Endodermal cell (in vitro differentiated cells): ENCODE data around the gene NAB1. TPM values are rescaled to one million over a fixed set of nuclear protein-coding genes. Genes with fewer than 3 reads are reported as not detected.
A peak's percentile ranks its signal among the peaks of the same experiment; 100 is the strongest.

Source experiments
- DNase-seq: peaks from one replicate; pipeline ENCODE4 v3.0.0-alpha.2; 2017
- H3K27ac ChIP-seq: 2 replicates; pipeline ENCODE4 v1.5.1; 2013; ENCODE audit warnings: mild to moderate bottlenecking, low read depth, low read length, moderate library complexity
- H3K27me3 ChIP-seq: 2 replicates; pipeline ENCODE4 v1.6.1; 2013; ENCODE audit warnings: mild to moderate bottlenecking, low read length, moderate library complexity; ENCODE audit not compliant: insufficient read depth, control insufficient read depth, poor library complexity, severe bottlenecking
- H3K36me3 ChIP-seq: 2 replicates; pipeline ENCODE4 v1.7.0; 2013; ENCODE audit warnings: mild to moderate bottlenecking, low read length, moderate library complexity; ENCODE audit not compliant: control insufficient read depth, insufficient read depth
- H3K4me1 ChIP-seq: one replicate; pipeline ENCODE4 v1.7.0; 2013; ENCODE audit warnings: low read length; ENCODE audit not compliant: control insufficient read depth, insufficient read depth
- H3K4me3 ChIP-seq: 2 replicates; pipeline ENCODE4 v1.5.1; 2013; ENCODE audit warnings: mild to moderate bottlenecking, low read length, moderate library complexity
- H3K9ac ChIP-seq: 2 replicates; pipeline ENCODE4 v1.6.1; 2013; ENCODE audit warnings: mild to moderate bottlenecking, low read length, moderate library complexity; ENCODE audit not compliant: poor library complexity, severe bottlenecking; ENCODE audit errors: extremely low read depth
- H3K9me3 ChIP-seq: 2 replicates; pipeline ENCODE4 v1.6.1; 2013; ENCODE audit warnings: mild to moderate bottlenecking, low read length, moderate library complexity; ENCODE audit not compliant: control insufficient read depth
- H3K27ac Mint-ChIP-seq: 2 replicates; pipeline ENCODE4 v1.8.0; 2020; ENCODE audit warnings: mixed read lengths
- H3K27me3 Mint-ChIP-seq: 2 replicates; pipeline ENCODE4 v1.8.0; 2021; ENCODE audit warnings: mild to moderate bottlenecking, mixed read lengths; ENCODE audit not compliant: insufficient read depth
- H3K36me3 Mint-ChIP-seq: 2 replicates; pipeline ENCODE4 v1.8.0; 2020; ENCODE audit warnings: low read depth, mixed read lengths
- H3K4me1 Mint-ChIP-seq: 2 replicates; pipeline ENCODE4 v1.8.0; 2020; ENCODE audit warnings: mixed read lengths
- H3K4me3 Mint-ChIP-seq: 2 replicates; pipeline ENCODE4 v1.8.0; 2020; ENCODE audit warnings: mild to moderate bottlenecking, moderate library complexity, mixed read lengths
- H3K9me3 Mint-ChIP-seq: 2 replicates; pipeline ENCODE4 v1.8.0; 2020; ENCODE audit warnings: mild to moderate bottlenecking, mixed read lengths
- WGBS, 2 experiments: methylation state at CpG; one replicate each; pipeline versions ENCODE4 v1.1.5 to v1.1.7; 2013; ENCODE audit warnings: missing lambda C conversion rate in 2 of 2, mixed read lengths in 1 of 2; ENCODE audit not compliant: insufficient coverage in 1 of 2, insufficient read length in 1 of 2; 5-methylcytosine and 5-hydroxymethylcytosine counted together
- total RNA-seq, 2 donors: library from RNA; stranded (reverse); fragmentation: NEBNext Ultra II Directional in 1 of 2; extraction: Animal tissue kit (Norgen Biotek cat#: 25700) in 1 of 2; gene quantifications; 2 replicates in 1 of 2; 3 replicates in 1 of 2; pipeline ENCODE4 v1.2.1, GENCODE V29; 2021
- TF ChIP-seq, protein P1 (sequence below): fragments of 200-600 bp; sonication (generic); conservative IDR thresholded peaks from 2 replicates; pipeline ENCODE4 v1.5.0; 2021; ENCODE audit warnings: antibody characterized with exemption, mild to moderate bottlenecking

NAB1 gene
- total RNA-seq, 2 donors from 2014 or later = 21.7 to 36.1 TPM

DNA sequence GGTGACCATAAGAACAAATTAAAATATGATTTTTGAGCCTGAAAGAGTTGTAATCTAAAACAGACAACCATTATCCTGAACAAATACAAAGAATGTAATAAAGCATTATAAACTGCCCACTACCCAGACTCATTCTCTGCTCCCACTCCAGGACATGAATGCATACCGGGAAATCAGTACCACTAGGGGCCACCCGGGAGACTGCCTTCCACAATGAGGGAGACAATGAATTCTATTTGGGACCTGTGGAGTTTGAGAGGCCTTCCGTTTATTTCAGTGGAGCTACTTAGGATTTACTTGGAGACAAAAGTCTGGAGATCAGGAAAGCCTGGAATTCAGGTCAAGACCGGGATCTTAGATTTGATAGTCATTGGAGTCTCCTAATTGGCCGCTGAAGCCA, 50.0 kb downstream of the NAB1 start:
- Histone ChIP-seq H3K36me3 (no peaks in the 10 kb centered on the region), H3K9ac (no peak overlapping the region), H3K4me1 (peaks cover 12% of the 10 kb centered on the region), H3K27ac (no peak overlapping the region), H3K9me3 (no peaks in the 10 kb centered on the region), H3K27me3 (no peaks in the 10 kb centered on the region), H3K4me3 (no peak overlapping the region)
- Mint-ChIP-seq H3K9me3 (no peaks in the 10 kb centered on the region), H3K27ac (peak overlapping the region; percentile 59), H3K27me3 (no peaks in the 10 kb centered on the region), H3K36me3 (no peaks in the 10 kb centered on the region), H3K4me3 (no peak overlapping the region), H3K4me1 (peaks cover 51% of the 10 kb centered on the region)
- peak; percentile 80 for DNase-seq
- WGBS, 2 experiments = 39 to 41% methylated on average over 3 to 5 of the region's 5 CpGs
- TF ChIP-seq, protein P1, sequence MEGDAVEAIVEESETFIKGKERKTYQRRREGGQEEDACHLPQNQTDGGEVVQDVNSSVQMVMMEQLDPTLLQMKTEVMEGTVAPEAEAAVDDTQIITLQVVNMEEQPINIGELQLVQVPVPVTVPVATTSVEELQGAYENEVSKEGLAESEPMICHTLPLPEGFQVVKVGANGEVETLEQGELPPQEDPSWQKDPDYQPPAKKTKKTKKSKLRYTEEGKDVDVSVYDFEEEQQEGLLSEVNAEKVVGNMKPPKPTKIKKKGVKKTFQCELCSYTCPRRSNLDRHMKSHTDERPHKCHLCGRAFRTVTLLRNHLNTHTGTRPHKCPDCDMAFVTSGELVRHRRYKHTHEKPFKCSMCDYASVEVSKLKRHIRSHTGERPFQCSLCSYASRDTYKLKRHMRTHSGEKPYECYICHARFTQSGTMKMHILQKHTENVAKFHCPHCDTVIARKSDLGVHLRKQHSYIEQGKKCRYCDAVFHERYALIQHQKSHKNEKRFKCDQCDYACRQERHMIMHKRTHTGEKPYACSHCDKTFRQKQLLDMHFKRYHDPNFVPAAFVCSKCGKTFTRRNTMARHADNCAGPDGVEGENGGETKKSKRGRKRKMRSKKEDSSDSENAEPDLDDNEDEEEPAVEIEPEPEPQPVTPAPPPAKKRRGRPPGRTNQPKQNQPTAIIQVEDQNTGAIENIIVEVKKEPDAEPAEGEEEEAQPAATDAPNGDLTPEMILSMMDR = peak; percentile 70

DNA sequence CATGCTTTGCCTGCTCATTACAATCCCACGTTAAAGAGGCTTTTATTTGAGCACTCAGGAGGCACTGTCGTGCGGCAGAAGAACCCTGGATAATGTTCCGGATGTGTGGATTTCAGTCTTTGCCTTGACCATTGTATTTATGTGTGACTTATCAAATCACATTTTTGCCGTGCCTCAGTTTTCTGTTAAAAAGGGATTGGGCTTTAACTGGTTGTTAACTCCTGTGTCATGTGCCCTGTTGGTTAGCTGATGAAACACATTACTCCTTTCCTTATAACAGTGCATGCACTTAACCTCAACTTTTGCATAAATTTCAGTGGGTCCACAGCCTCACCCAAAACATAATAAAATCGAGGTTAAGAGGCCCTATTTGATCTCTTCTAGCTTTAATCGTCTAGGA, 52.7 kb downstream of the NAB1 start:
- H3K27ac Mint-ChIP-seq = no peak overlapping the region
- peaks cover 43% of the 10 kb centered on the region for H3K4me1 Mint-ChIP-seq
- Histone ChIP-seq H3K4me1 (peaks cover 12% of the 10 kb centered on the region), H3K9ac (no peak overlapping the region), H3K27ac (no peak overlapping the region), H3K36me3 (no peaks in the 10 kb centered on the region), H3K27me3 (no peaks in the 10 kb centered on the region), H3K4me3 (no peak overlapping the region), H3K9me3 (no peaks in the 10 kb centered on the region)
- H3K36me3 Mint-ChIP-seq = no peaks in the 10 kb centered on the region
- no peak for DNase-seq
- WGBS, 2 experiments = 70 to 74% methylated on average over 6 to 7 of the region's 7 CpGs
- TF ChIP-seq, protein P1 = no peak
- no peak overlapping the region for H3K4me3 Mint-ChIP-seq
- no peaks in the 10 kb centered on the region for H3K9me3 Mint-ChIP-seq
- H3K27me3 Mint-ChIP-seq = no peaks in the 10 kb centered on the region

DNA sequence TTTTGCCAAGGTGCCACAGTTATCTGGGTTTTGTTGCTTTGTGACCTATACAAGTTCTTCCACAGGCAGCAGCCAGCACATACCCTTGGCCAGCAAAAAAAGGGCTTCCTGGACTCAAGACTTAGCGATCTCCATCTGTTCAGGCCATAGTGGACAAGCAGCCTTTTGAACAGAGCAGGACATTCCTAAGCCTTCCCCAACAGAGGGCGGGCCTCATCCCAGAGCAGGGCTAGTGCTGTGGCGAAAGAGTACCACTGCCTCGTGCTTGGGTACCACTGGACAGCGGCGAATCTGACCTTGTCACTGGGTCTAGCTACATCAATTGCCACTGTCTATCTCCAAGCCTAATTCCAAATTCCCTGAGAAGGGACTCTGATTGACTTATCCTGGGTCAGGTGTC, 56.4 kb downstream of the NAB1 start:
- Mint-ChIP-seq H3K27me3 (no peaks in the 10 kb centered on the region), H3K27ac (no peak overlapping the region), H3K9me3 (peaks cover 8% of the 10 kb centered on the region), H3K4me1 (peaks cover 10% of the 10 kb centered on the region), H3K4me3 (no peak overlapping the region), H3K36me3 (peaks cover 3% of the 10 kb centered on the region)
- 94 to 100% methylated on average over 3 to 6 of the region's 6 CpGs for WGBS, 2 experiments
- H3K9me3 ChIP-seq = peaks cover 14% of the 10 kb centered on the region
- TF ChIP-seq, protein P1 = peak; percentile 21
- no peak overlapping the region for H3K27ac ChIP-seq
- no peaks in the 10 kb centered on the region for H3K27me3 ChIP-seq
- no peak overlapping the region for H3K9ac ChIP-seq
- DNase-seq = no peak
- no peaks in the 10 kb centered on the region for H3K36me3 ChIP-seq
- peaks cover under 1% of the 10 kb centered on the region for H3K4me1 ChIP-seq
- no peak overlapping the region for H3K4me3 ChIP-seq
